Measurements from ENCODE around the gene CCNE1.
A peak's percentile ranks its signal among the peaks of the same experiment; 100 is the strongest.
"Not testable (repeated sequence)": the region's sequence is repeated elsewhere in the genome, so short reads cannot be mapped to it uniquely, and the experiment has no call there.

Gene CCNE1

DNA sequence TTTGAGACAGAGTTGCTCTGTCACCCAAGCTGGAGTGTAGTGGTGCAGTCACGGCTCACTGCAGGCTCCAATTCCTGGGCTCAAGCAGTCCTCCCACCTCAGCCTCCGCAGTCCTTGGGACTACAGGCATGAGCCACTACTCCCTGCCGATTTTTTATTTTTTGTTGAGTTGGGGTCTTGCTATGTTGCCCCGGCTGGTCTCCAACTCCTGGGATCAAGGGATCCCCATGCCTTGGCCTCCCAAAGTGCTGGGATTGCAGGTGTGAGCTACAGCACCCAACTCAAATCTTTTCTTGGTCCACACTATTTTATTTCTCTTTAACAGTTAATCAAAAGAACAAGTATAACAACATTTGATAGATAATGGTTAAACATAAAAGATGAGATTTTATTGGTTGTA is 7.5 kb downstream of the CCNE1 start:
- no peak for DNase-seq

DNA sequence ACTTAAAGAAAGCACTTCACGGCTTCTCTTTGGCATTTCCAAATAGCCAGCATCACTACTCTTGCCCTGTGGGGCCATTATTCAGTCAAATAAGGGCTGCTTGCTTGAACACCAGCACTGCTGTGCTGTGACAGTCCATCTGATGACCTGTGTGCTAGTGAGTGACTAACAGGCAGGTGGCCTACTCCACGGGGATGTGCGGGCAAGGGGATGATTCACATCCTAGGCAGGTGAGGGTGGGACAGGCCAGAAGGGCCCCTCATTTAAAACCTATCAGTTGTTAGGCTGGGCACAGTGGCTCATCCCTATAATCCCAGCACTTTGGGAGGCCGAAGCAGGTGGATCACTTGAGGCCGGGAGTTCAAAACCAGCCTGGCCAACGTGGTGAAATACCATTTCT is 8.2 kb downstream of the CCNE1 start:
- DNase-seq = no peak

DNA sequence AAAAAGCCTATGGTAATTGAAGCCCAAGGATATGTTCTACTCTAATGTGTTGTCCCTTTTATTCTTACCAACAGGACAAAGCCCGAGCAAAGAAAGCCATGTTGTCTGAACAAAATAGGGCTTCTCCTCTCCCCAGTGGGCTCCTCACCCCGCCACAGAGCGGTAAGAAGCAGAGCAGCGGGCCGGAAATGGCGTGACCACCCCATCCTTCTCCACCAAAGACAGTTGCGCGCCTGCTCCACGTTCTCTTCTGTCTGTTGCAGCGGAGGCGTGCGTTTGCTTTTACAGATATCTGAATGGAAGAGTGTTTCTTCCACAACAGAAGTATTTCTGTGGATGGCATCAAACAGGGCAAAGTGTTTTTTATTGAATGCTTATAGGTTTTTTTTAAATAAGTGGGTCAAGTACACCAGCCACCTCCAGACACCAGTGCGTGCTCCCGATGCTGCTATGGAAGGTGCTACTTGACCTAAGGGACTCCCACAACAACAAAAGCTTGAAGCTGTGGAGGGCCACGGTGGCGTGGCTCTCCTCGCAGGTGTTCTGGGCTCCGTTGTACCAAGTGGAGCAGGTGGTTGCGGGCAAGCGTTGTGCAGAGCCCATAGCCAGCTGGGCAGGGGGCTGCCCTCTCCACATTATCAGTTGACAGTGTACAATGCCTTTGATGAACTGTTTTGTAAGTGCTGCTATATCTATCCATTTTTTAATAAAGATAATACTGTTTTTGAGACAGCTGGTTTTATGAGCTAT is 12.0 kb downstream of the CCNE1 start:
- DNase-seq = no peak

DNA sequence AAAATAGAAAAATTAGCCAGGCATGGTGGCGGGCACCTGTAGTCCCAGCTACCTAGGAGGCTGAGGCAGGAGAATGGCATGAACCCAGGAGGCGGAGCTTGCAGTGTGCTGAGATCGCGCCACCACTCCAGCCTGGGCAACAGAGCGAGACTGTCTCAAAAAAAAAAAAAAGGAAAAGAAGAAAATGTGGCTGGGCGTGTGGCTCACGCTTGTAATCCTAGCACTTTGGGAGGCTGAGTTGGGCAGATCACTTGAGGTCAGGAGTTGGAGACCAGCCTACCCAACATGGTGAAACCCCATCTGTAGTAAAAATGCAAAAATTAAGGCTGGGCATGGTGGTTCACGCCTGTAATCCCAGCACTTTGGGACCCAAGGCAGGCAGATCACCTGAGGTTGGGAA is 13.5 kb downstream of the CCNE1 start:
- not testable (repeated sequence) for DNase-seq

DNA sequence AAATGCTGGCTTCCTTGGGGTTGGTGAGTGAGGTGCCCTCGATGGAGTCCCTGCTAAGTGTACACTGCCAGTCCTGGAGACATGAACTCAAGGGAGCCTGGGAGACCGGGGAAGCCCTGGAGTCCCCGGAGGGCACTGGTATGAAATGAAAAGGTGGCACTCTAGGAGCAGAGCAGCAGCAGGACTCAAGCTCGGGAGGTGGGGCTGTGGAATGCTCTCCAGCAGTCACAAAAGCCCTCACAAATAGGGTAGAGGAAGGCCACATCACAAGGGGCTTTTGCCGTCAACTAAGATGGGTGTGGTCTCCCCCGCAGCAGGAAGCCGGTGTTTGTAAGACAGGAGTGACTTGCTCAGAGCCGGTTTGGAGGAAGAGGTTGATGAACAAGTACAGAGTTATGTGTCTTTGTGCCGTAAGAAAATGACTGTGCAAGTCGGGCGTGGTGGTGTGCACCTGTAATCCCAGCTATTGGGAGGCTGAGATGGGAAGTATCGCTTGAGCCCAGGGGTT is 19.3 kb downstream of the CCNE1 start:
- peak; percentile 54 for DNase-seq

DNA sequence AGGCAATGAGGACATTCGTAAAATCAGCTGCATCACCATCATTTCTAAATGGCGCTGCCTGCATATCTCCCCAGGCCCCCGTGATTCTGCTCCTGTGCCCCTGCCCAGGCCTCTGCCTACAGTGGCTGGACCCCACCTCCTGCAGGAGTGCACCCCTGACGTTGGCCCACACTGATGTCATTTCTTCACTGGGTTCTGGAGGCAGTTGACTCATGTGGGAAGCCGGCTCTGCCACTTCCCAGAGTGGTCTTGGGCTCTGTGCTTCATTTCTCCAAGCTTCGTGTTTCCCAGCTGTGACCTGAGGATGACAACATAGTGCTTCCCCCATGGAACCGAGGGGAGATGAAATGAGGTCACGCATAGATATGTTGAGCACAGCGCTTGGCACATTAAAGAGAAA is 19.9 kb downstream of the CCNE1 start:
- DNase-seq = no peak

DNA sequence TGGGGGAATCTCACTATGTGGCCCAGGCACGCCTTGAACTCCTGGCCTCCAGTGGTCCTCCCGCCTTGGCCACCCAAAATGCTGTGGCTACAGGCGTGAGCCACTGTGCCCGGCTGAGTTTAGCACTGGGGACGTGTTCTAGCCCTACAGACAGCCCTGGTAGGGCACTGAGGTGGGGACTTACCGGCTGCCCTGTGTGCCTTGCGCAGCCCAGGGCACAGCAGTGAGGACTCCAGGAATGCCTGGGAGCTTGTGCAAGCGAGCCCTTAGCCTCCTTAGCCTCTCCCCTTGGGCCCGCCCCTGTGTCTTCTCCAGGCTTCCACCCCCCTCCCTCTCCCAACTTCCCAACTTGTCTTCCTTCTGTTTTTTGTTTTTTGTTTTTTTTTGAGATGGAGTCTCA is 21.0 kb downstream of the CCNE1 start:
- DNase-seq = no peak

DNA sequence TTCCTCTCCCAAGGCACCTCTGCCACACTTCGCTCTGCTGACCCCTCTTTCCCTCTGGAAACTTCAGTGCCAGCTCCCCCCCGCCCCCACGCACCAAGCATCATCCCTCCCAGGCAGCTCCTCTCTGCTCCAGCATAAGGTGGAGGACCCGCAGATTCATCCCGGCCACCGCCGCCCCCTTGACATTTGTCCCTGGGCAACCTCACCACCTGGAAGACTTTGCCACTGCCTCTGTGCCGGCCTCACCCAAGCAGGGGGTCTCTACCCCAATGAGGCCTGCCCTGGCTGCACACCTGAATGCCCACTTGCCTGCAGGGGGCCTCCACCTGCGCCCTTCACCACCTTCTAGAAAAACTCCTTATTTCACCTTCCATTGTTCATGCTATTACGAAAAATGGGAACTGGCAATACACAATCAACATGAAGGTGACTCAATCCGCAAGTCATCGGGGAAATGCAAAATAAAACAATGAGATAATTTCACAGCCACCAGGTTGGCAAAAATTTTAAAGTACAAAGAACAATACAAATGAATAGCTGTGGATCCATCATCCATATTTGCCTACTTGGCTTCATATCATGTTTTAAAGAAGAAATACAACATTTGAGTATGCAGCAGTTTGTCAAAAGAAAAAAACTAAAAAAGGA is 21.9 kb downstream of the CCNE1 start:
- no peak for DNase-seq

DNA sequence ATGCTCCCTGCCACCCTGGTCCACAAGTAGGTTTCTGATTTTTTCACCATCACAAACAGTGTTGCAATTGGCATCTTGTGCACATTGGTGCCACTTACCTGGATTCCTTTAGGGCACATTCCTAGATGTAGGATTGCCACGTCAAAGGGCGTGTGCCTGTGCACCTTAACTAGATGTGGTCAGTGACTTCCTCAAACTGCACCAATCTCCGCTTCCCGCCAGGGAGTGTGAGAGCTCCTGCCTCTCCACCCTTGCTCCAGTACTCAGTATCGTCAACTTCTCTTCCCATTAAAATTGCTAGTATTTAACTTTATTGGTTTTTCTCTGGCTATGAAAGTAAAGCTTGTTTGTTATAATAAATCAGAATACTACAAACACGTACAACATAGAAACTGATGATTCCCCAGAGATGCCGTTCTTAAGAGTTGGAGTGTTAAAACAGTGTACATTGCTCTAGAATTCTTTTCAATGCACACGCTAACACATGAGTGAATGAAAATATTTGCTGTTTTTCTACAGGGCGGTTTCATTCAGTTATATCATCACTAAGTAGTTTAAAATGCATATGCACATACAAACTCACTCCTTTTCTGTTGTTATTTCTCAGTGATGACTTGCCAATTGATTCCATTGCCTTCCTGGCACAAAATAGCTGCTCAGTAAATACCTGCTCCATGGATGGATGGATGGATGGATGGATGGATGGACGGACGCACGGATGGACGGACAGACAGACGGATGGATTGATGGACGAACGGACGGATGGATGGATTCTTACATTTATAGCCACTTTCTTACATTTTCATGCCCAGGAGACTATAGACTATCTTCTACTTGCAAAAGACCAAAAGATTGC is 23.4 kb downstream of the CCNE1 start:
- no peak for DNase-seq

DNA sequence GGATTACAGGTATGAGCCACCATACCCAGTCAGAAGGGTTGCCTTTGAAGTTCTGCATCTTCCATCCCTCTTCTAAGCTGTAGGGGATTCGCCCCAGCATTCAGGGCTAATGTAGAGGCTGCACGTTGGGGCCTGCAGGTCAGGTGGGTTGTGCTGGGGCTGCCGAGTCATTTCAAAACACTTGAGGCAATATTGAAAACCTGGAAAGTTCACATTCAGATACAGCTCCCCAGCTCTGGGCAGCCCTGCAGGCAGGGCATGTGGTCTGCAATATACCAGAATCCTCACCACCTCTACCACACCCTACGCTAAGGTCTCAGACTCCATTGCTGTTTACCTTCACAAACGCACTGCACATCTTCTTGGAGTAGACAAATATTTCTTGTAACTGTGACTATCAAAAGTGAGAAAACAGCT is 24.6 kb downstream of the CCNE1 start:
- DNase-seq = no peak

DNA sequence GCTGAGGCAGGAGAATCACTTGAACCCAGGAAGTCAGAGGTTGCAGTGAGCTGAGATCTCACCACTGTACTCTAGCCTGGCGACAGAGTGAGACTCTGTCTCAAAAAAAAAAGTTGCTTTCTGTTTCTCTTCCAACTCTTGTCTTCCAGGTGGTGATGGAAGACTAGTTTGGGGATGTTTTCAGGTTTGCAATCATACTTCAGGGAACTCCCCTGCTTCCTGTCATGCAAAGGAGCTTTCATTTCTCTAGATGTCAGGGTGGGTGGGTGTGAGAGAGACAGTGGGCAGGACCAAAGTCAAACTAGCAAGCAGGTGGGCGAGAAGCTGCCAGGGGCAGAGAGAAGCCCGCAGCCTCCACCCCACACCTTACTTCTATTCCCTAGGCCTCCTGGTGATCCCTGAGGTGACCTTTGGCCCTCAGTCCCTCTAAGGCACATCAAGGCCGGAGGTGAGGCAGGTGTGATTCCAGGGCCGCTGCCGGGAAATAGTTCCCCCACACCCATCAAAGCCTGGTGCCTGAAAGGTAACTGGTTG is 25.7 kb downstream of the CCNE1 start:
- DNase-seq = peak; percentile 58

DNA sequence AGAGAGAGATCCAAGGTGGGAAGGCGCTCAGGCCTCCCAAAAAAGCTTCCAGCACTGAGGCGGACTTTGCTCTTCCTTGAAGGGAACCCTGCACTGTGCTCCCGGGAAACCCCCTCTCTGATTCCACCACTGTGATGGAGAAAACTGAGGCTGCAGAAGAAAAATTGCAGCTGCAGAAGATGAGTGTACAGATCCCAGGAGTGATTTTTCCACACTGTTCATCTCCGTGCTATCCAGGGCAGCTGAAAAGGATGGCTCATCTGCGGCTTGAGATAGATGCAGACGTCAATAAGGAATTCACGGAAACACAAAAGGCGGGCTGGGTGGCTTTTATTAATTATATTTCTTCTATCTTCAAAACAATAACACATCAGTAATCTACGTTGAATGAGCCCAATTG is 26.2 kb downstream of the CCNE1 start:
- no peak for DNase-seq

DNA sequence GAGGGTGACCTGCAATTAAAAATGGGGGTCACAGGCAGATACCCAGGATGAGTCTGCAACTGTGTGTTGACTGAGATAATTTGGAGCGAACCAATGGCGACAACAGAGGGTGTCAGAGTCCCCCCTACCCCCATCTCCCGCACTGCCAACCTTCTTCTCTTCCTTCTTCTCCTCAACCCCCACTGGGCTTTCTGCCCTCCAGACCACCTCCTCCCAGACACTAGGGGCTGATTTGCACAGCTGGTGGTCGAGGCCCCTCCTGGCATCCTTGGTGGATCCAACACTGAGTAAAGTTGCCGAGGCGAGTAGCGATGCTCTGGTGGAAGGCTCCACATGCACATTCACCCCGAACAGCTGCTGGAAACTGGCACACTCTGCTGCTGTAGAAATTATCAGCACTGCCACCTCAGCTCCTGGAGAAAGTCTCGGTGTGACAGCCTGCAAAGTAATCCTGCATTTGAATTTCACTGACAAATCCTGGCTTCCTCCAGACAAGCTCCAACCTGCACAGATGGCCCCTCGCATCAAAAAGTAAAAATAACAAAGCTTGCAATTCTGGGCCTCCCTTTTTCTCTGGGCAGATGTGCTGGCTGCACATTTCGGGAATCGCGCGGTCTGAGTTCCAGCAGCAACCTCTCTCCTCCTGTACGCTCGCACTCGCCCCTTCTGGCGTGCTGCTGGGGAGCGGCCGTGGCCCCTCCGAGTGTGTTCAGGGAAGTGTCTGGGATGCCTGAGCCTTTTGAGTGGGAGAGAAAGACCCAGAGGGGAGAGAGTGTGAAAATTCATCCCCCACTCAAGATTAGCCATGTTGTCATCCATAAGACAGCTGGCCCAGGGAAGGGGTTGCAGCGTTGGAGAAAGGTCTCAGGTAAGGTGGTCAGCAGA is 28.5 kb downstream of the CCNE1 start:
- DNase-seq = no peak

DNA sequence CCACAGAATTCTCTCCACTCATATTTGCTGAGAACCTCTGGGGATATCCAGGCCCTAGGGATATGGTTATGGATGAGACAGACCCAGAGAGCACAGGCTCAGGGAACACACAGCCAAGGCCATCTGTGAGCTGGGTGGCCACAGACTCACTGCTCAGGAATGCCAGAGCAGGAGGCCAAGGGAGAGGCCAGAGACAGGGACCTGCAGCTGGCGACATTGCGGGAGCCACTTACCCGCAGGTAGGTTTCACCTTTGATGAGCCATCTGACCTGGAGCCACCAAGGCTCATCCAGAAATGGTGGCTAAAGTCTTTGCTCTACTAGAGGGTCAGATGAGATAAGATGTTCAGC is 29.4 kb downstream of the CCNE1 start:
- no peak for DNase-seq

DNA sequence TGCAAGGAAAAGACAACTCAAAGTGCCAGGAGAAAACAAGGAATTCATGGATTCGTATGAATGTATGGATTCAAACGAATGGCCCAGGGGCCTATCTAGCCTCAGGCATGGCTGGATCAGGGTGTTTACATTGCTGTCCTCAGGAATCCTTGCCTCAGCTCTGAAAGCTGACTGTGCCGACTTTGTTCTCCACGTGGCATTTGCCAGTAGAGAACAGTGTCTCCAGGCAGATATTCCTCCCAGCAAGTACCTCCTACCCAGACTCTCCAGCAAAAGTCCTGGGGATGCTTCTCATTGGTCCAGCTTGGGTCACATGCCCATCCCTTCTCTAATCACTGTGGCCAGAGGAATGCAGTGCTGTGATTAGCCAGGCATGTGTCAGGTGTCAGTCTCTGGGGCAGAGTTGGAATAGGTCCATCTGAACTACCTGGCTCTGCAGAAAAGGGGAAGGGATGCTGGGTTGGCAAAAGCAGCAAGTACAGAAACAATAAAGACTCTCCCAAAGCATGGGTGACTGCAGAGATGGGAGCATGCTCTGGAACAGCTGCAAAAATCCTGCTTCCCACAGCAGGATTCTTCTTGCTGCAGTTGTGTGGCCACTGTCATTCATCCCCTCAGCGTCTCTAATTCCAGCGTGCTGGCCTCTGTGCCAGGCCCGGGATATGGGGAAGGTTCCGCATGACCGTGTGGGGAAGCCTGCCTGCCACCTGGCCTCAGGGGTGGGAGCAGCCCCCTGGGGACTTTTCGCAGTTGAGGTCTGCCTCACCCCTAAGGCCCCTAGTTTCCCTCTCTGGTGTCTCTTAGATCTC is 30.0 kb downstream of the CCNE1 start:
- DNase-seq = no peak

DNA sequence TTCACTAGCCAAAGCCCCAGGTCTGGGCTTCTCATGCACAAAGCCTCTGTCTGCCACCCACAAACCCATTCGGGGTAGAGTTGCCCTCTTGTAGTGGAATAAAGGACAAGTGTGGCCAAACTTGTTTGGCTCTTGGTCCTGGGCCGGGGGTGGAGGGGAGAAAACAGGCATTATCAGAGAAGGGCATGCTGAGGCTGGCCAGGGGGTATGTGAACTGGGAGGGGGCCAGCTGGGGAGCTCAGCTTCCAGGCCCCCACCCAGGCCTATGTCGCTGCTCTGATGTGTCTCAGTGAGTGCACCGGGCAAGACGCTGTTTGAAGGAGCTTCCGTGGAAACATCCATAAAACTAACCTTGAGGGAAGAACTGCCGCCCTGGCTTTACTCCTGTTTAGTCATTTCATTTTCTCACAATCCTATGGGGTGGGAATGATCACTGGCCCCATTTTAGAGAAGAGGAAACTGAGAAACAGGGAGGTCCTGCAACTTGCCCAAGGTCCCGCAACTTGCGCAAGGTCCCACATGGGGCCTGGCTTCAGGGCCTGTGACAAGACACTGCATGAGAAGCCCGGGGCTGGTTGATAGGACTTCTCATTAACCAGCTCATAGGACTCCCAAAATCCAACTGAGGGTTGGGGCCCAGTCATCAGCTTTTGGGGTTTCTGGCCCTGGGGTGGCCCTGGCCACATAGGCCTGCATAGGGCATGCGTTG is 30.8 kb downstream of the CCNE1 start:
- DNase-seq = no peak

DNA sequence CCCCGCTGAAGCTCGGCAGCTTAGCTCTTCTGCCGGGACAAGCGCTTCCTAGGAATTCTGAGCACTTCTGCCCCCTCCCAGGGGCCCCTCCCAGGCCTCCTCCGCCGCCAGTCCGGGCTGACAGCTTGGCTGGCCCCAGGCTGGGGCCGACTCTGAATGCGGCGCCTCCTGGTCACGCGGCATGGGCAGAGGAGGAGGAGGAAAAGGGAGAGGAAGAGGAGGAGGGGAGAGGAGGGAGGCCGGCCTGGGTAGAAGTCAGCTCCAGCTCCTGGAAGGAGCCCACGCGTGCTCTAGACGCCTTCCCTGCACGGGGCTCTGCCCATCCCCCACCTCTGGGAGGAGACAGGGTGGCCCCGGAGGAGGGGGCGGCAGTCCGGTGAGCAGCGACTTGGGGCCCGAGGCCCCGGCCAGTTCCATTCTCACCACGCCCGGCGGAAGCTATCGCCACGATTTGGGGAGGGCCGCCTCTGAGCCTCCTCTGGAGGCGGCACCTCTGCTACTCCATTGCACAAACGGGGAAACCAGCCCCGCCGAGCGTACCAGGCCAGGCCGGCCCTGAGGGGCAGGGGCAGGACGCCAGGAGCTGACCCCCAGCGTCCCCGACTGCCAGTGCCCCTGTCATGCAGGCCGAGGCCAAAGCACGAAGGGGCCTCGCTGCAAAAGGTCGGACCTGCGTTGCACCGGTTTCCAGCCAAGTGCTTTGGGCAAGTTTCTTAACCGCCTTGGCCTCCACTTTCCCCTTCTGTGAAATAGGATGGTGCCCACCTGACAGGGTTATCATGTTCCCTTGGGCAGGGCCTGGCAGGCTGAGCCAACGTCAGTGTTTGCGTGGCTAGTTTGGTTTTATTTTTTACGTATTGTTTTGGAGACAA is 31.6 kb downstream of the CCNE1 start:
- peak; percentile 10 for DNase-seq

DNA sequence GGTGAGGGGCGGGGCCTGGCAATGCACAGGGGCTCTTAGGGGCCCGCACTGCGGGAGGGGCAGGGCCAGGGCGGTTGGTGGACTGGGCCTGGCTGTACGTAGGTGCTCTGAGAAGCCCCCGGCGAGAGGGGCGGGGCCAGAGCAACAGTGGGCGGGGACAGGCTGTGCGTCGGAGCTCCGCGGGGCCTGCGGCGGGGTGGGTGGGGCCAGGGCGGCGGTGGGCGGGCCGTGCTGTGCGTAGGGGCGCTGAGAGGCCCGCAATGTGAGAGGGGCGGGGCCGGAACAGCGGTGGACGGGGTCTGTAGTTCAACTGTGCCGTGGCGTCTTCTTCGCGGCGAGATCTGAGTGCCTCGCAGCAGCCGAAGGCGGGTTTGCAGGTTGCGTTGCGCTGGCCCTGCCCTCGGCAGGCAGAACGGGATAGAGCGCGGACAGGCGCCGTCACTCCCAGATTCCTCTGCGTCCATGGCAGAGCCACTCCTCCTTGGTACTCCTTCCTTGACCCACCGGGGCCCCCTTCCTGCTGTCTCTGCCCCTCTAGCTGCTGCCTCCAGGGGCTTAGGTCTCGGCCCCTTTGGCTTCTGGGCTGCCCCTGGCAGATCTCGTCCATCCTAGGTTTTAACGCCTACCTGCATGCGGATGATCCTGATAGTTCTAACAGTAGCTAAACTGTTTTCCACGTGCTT is 33.2 kb downstream of the CCNE1 start:
- peak; percentile 98 for DNase-seq

DNA sequence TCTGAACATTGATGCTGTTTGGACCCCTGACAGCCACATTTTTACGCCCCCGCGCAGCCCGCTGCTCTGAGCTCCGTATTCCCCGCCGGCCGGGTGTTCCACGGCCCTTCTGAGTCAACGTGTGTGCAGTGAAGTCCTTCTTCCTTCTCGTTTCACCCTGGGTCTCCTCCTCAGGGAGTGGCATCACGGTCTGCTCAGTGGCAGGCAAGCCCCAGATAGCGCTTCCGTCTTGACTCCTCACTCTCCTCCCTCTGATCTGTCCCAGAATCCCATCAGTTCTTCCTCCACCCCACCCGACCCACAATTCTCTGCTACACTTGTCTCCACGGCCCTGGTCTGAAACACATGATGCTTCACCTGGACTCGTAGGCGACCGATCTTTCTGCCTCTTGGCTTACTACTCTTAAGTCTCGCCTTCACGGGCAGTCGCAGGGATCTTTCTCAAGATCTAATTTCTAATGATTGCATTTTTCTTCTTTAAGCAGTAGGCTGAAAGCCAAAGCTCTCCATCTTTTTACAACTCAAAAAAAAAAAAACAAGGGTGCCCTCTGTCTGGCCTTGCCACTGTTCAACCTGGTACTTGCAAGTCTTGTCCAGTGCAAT is 33.9 kb downstream of the CCNE1 start:
- peak; percentile 32 for DNase-seq
